Measurements from ENCODE around the gene MYPN.
"Not testable (repeated sequence)": the region's sequence is repeated elsewhere in the genome, so short reads cannot be mapped to it uniquely, and the experiment has no call there.

MYPN gene

DNA sequence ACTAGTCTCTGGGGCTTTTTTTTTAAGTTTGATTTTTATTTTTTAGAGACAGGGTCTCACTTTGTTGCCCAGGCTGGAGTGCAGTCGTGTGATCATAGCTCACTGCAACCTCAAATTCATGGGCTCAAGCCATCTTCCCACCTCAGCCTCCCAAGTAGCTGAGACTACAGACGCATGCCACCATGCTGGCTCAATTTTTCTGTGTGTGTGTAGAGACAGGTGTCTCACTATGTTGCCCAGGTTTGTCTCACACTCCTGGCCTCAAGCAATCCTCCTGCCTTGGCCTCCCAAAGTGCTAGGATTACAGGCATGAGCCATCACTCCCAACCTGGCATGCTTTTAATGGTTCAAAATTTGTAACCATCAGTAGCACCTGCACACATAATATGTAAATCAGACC is 86.5 kb downstream of the MYPN start:
- H3K27me3 ChIP-seq (ENCODE audit: control insufficient read depth, insufficient read depth, low read length); H3K27ac ChIP-seq (ENCODE audit: low read depth, low read length); H3K9ac ChIP-seq (ENCODE audit: low read length); H3K4me1 ChIP-seq (ENCODE audit: control insufficient read depth, insufficient read depth, low read length); H3K4me3 ChIP-seq (ENCODE audit: low read depth, low read length); H3K36me3 ChIP-seq (ENCODE audit: control insufficient read depth, insufficient read depth, low read length); H3K9me3 ChIP-seq (ENCODE audit: control insufficient read depth, insufficient read depth, low read depth, low read length): not testable (repeated sequence)

DNA sequence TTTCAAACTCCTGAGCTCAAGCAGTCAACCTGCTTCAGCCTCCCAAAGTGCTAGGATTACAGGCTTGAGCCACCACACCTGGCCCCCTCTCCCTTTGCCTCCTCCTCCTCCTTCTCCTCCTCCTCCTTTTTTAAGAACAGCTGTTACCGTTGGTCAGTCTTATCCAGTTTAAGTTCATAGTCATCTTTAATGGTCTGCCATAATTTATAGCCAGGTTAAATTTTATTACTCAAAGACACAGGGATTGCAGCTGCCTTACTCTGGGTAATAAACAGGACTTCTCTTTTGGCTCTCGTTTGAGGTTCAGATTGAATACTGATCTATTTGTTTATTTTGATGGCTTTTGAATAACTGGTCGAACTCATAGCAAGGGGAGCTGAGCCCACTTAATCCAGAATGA is 87.4 kb downstream of the MYPN start:
- no peaks in the 10 kb centered on the region for H3K9me3 ChIP-seq (ENCODE audit: control insufficient read depth, insufficient read depth, low read depth, low read length)
- H3K9ac ChIP-seq (ENCODE audit: low read length), result no peak overlapping the region
- H3K36me3 ChIP-seq (ENCODE audit: control insufficient read depth, insufficient read depth, low read length), result no peaks in the 10 kb centered on the region
- H3K27ac ChIP-seq (ENCODE audit: low read depth, low read length), result no peak overlapping the region
- no peaks in the 10 kb centered on the region for H3K4me1 ChIP-seq (ENCODE audit: control insufficient read depth, insufficient read depth, low read length)
- no peak overlapping the region for H3K4me3 ChIP-seq (ENCODE audit: low read depth, low read length)
- no peaks in the 10 kb centered on the region for H3K27me3 ChIP-seq (ENCODE audit: control insufficient read depth, insufficient read depth, low read length)

DNA sequence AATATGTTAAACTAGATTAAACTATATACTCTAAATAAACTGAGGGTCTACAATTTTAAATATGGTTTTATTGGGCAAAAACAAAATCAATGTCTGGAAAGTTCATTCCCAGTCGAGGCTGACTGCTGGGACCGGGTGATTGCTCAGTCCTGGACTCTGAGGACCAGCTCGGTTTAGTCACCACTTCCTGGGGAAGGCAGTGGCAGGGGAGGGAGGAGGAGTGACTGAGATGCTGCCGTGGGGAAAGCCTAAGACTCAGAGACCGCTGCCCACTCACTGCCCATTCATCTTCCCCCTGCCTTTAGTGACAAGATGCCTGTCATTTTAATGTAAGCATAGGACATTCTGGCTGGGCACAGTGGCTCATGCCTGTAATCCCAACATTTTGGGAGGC is 93.7 kb downstream of the MYPN start:
- Histone ChIP-seq H3K27me3 (ENCODE audit: control insufficient read depth, insufficient read depth, low read length) (no peaks in the 10 kb centered on the region), H3K9ac (ENCODE audit: low read length) (no peak overlapping the region), H3K4me1 (ENCODE audit: control insufficient read depth, insufficient read depth, low read length) (no peaks in the 10 kb centered on the region), H3K4me3 (ENCODE audit: low read depth, low read length) (no peak overlapping the region), H3K27ac (ENCODE audit: low read depth, low read length) (no peak overlapping the region), H3K36me3 (ENCODE audit: control insufficient read depth, insufficient read depth, low read length) (no peaks in the 10 kb centered on the region), H3K9me3 (ENCODE audit: control insufficient read depth, insufficient read depth, low read depth, low read length) (no peaks in the 10 kb centered on the region)

DNA sequence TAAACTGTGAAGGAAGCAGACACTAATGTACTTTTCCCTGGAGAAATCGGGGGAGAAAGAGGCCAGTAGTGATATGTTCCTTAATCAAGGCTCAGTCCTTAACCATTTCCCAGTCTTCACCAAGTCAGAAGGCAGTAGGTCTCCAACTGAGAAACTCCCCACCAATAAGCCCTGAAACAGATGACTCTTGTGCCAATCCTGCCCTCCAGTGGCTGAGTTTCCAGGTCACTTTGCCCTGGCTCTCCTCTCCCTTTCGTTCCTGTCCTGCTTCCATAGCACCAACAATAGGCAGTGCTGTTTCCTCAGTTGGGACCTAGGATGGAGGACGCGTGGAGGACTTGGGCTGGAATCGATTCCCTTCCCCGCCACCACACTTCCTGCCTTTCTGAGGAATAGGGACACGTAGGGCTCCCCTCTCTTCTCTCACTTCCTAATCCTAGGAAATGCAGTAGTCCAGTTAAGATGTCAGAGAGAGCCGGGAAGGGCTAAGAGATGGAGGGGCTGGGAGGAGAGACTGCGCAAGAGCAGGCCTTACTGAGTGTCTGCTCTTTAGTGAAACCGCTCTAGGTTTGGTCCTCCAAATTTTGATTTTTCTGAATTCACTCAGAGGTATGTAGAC is 99.2 kb downstream of the MYPN start:
- H3K4me1 ChIP-seq (ENCODE audit: control insufficient read depth, insufficient read depth, low read length), result no peaks in the 10 kb centered on the region
- H3K4me3 ChIP-seq (ENCODE audit: low read depth, low read length), result no peak overlapping the region
- no peak overlapping the region for H3K9ac ChIP-seq (ENCODE audit: low read length)
- H3K27ac ChIP-seq (ENCODE audit: low read depth, low read length), result no peak overlapping the region
- no peaks in the 10 kb centered on the region for H3K9me3 ChIP-seq (ENCODE audit: control insufficient read depth, insufficient read depth, low read depth, low read length)
- no peaks in the 10 kb centered on the region for H3K27me3 ChIP-seq (ENCODE audit: control insufficient read depth, insufficient read depth, low read length)
- H3K36me3 ChIP-seq (ENCODE audit: control insufficient read depth, insufficient read depth, low read length), result no peaks in the 10 kb centered on the region

DNA sequence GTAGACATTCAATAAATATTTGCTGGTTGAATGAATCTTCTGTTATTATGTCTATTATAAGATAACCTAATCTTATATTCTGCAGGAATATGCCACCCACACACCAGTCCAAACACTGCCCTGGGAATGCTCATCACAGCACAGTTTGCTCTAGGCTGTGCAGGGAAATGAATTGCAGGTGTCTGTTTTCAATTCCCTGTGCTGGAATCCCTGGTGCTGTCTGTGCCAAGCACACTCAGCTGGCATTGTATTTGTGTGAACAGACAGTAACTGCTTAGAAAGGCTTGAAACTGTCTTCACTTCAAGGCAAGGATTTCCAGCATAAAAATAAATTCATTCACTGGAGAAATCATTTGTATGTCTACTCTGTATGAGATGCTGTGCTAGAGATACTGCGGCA is 102.4 kb downstream of the MYPN start:
- no peaks in the 10 kb centered on the region for H3K4me1 ChIP-seq (ENCODE audit: control insufficient read depth, insufficient read depth, low read length)
- H3K36me3 ChIP-seq (ENCODE audit: control insufficient read depth, insufficient read depth, low read length), result no peaks in the 10 kb centered on the region

DNA sequence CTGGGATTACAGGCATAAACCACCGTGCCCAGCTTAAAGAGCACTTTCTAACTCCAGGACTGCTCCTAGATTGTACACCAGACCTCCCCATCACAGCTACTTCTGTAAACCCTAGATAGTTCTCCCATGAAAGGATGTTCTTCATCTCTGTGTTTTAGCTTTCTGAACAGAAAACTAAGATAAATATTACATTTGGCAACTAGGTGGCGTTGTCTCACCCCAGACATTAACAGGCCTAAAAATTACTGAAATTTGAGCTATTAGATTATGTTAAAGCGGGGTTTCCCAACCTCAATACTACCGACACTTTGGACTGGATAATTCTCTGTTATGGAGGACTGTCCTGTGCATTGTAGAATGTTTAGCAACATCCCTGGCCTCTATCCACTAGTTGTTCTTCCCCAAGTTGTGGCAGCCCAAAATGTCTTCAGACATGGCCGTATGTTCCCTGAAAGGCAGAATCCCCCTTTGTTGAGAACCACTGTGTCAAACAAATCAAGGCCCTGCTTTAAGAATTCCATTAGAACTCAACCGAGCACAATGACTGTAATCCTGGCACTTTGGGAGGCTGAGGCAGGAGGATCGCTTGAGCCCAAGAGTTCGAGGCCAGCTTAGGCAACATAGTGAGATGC is 103.5 kb downstream of the MYPN start:
- H3K36me3 ChIP-seq (ENCODE audit: control insufficient read depth, insufficient read depth, low read length), result no peaks in the 10 kb centered on the region
- H3K9me3 ChIP-seq (ENCODE audit: control insufficient read depth, insufficient read depth, low read depth, low read length), result no peaks in the 10 kb centered on the region
- no peak overlapping the region for H3K27ac ChIP-seq (ENCODE audit: low read depth, low read length)
- H3K4me3 ChIP-seq (ENCODE audit: low read depth, low read length), result no peak overlapping the region
- H3K4me1 ChIP-seq (ENCODE audit: control insufficient read depth, insufficient read depth, low read length), result no peaks in the 10 kb centered on the region
- H3K27me3 ChIP-seq (ENCODE audit: control insufficient read depth, insufficient read depth, low read length), result no peaks in the 10 kb centered on the region
- no peak overlapping the region for H3K9ac ChIP-seq (ENCODE audit: low read length)

More for the DNA sequence above, 102.4 kb downstream of the MYPN start:
- Histone ChIP-seq H3K4me3 (ENCODE audit: low read depth, low read length) (no peak overlapping the region), H3K27ac (ENCODE audit: low read depth, low read length) (no peak overlapping the region), H3K27me3 (ENCODE audit: control insufficient read depth, insufficient read depth, low read length) (no peaks in the 10 kb centered on the region), H3K9ac (ENCODE audit: low read length) (no peak overlapping the region), H3K9me3 (ENCODE audit: control insufficient read depth, insufficient read depth, low read depth, low read length) (no peaks in the 10 kb centered on the region)

DNA sequence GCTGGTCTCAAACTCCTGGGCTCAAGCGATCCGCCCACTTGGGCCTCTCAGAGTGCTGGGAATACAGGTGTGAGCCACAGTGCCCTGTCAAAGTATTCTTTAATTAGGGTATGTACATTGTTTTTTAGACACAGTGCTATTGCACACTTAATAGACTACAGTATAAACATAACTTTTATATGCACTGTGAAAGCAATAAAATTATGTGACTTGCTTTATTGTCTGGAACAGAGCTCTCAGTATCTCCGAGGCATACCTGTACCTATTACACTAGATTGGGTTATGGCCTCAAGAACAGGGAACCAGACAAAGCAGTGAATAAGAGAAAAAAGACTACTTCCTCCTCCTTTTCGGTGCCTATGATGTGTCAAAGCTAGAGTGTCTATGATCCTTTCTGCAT is 109.5 kb downstream of the MYPN start:
- no peaks in the 10 kb centered on the region for H3K9me3 ChIP-seq (ENCODE audit: control insufficient read depth, insufficient read depth, low read depth, low read length)
- H3K4me1 ChIP-seq (ENCODE audit: control insufficient read depth, insufficient read depth, low read length), result no peaks in the 10 kb centered on the region
- H3K27me3 ChIP-seq (ENCODE audit: control insufficient read depth, insufficient read depth, low read length), result no peaks in the 10 kb centered on the region
- H3K36me3 ChIP-seq (ENCODE audit: control insufficient read depth, insufficient read depth, low read length), result no peaks in the 10 kb centered on the region
- no peak overlapping the region for H3K27ac ChIP-seq (ENCODE audit: low read depth, low read length)
- H3K4me3 ChIP-seq (ENCODE audit: low read depth, low read length), result no peak overlapping the region
- no peak overlapping the region for H3K9ac ChIP-seq (ENCODE audit: low read length)

DNA sequence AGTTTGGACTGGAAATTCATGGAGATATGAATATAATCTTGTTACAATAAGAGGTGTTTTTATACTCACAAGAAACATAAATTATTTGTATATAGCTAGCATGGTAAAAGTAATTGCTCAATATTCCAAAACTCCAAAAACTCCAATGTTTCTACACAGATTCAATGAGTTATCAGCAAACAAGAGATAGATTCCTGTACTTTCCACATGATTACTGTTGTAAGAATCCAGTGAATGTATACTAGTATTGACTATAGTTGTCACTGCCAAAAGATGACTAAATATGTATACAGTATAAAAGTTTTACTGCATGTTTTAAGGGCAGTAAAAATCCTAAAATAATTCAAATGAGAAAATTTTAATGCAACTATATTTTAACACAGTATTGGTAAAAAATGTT is 111.9 kb downstream of the MYPN start:
- Histone ChIP-seq H3K4me1 (ENCODE audit: control insufficient read depth, insufficient read depth, low read length) (no peaks in the 10 kb centered on the region), H3K9ac (ENCODE audit: low read length) (no peak overlapping the region), H3K36me3 (ENCODE audit: control insufficient read depth, insufficient read depth, low read length) (no peaks in the 10 kb centered on the region), H3K27me3 (ENCODE audit: control insufficient read depth, insufficient read depth, low read length) (no peaks in the 10 kb centered on the region), H3K9me3 (ENCODE audit: control insufficient read depth, insufficient read depth, low read depth, low read length) (no peaks in the 10 kb centered on the region), H3K27ac (ENCODE audit: low read depth, low read length) (no peak overlapping the region), H3K4me3 (ENCODE audit: low read depth, low read length) (no peak overlapping the region)

DNA sequence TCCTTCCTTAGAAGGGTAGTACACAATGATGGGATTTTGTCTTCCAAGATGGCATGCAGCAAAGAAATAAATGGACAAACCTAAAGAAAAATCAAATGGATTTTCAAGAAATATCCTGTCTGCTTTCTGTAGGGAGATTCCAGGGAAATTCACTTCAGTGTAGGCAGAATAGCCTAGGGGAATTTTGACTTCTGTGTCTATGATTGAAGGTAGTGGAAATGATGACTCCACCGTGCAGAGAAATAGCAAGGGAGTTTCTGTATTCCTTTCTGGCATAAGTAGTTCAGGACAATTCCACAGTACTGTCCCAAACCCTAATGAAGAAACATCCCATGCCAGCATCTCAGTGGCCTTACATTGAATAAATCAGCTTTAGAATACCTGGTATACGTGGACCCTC is 113.1 kb downstream of the MYPN start:
- Histone ChIP-seq H3K4me1 (ENCODE audit: control insufficient read depth, insufficient read depth, low read length) (no peaks in the 10 kb centered on the region), H3K9me3 (ENCODE audit: control insufficient read depth, insufficient read depth, low read depth, low read length) (no peaks in the 10 kb centered on the region), H3K9ac (ENCODE audit: low read length) (no peak overlapping the region), H3K36me3 (ENCODE audit: control insufficient read depth, insufficient read depth, low read length) (no peaks in the 10 kb centered on the region), H3K27ac (ENCODE audit: low read depth, low read length) (no peak overlapping the region), H3K27me3 (ENCODE audit: control insufficient read depth, insufficient read depth, low read length) (no peaks in the 10 kb centered on the region), H3K4me3 (ENCODE audit: low read depth, low read length) (no peak overlapping the region)

DNA sequence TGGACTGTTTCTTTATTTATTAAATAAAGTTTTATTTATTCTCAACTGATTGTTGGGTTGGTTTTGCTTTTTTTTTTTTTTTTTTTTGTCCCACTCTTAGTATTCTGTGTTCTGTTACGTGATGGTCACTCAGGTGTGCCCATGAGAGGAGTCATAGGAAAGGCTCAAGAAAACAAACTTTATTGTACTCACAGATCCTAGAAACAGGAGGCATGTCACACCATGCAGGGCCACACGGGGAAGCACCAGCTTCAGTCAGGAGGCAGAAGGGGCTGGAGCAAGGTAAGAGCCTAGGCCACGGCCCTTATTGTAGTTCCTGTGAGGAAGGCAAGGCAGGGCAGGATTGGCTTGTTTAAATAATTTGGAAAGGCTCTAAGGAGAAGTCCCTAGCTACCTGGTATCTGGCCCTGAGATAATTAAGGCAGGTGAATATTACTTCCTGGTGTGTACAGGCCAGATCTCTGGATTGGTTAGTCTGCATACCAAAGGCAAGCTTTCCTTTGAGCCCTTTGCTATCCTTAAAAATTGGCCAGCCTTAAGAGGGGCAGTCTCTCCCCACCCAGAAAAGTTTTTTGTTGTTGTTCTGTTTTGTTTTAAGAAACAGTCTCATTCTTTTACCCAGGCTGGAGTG is 114.4 kb downstream of the MYPN start:
- Histone ChIP-seq H3K36me3 (ENCODE audit: control insufficient read depth, insufficient read depth, low read length) (no peaks in the 10 kb centered on the region), H3K4me1 (ENCODE audit: control insufficient read depth, insufficient read depth, low read length) (no peaks in the 10 kb centered on the region), H3K9me3 (ENCODE audit: control insufficient read depth, insufficient read depth, low read depth, low read length) (no peaks in the 10 kb centered on the region), H3K27ac (ENCODE audit: low read depth, low read length) (no peak overlapping the region), H3K27me3 (ENCODE audit: control insufficient read depth, insufficient read depth, low read length) (no peaks in the 10 kb centered on the region), H3K4me3 (ENCODE audit: low read depth, low read length) (no peak overlapping the region), H3K9ac (ENCODE audit: low read length) (no peak overlapping the region)

DNA sequence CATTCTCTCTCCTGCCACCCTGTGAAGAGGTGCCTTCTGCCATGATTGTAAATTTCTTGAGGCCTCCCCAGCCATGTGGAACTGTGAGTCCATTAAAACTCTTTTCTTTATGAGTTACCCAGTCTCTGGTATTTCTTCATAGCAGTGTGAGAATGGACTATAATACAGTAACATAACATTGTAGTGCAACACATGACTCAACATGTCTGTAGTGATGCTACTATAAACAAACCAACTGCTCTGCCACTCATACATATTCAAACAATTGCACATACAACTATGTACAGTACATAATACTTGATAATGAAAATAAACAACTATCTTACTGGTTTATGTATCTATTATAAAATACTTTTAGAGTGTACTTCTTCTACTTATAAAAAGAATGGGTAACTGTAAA is 115.5 kb downstream of the MYPN start:
- Histone ChIP-seq H3K36me3 (ENCODE audit: control insufficient read depth, insufficient read depth, low read length) (no peaks in the 10 kb centered on the region), H3K9me3 (ENCODE audit: control insufficient read depth, insufficient read depth, low read depth, low read length) (no peaks in the 10 kb centered on the region), H3K4me1 (ENCODE audit: control insufficient read depth, insufficient read depth, low read length) (no peaks in the 10 kb centered on the region), H3K4me3 (ENCODE audit: low read depth, low read length) (no peak overlapping the region), H3K9ac (ENCODE audit: low read length) (no peak overlapping the region), H3K27me3 (ENCODE audit: control insufficient read depth, insufficient read depth, low read length) (peaks cover 3% of the 10 kb centered on the region), H3K27ac (ENCODE audit: low read depth, low read length) (no peak overlapping the region)

Measured in HUES6 (cell line).